ENCODE data around the gene ABCA3.

ABCA3 gene

GRCh38 chr16:2308089-2308962 lies 32.2 kb downstream of the ABCA3 start:
- no peak for DNase-seq

GRCh38 chr16:2299915-2300192 lies 40.7 kb downstream of the ABCA3 start:
- no peak for DNase-seq

DNA sequence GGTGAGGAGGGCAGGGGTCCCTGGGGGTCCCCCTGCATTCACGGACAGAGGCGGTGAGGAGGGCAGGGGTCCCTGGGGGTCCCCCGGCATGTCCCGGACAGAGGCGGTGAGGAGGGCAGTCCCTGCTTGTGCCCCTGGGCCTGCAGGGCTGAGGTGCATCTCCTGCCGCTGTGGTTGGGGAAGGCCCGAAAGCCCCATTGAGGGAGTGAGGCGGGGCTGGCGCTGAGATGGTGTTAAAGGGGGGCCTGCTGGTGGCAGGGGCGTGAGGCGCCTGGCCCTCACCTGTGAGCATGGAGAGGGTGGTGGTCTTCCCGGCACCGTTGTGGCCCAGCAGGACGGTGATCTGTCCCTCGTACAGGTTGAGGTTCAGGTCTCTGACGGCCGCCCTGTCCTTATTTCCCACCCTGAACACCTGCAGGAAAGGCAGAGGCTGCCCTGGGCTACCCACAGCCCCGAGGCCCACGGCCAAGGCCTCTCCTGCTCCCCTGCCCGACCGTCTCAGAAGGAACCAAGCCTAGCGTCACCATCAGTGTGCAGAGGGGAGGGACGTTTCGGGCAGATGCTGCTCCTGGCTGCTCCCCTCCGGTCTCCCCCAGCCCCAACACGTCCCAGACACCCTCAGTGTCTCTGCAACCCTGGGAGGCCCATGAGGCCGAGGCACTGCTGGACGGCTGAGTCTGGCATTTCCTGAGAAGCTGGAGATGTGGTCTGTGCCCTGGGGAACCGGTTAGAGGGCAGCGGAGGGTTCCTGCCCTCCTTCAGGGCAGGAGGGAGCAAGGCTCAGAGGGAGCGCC lies 41.2 kb downstream of the ABCA3 start:
- no peak for DNase-seq

DNA sequence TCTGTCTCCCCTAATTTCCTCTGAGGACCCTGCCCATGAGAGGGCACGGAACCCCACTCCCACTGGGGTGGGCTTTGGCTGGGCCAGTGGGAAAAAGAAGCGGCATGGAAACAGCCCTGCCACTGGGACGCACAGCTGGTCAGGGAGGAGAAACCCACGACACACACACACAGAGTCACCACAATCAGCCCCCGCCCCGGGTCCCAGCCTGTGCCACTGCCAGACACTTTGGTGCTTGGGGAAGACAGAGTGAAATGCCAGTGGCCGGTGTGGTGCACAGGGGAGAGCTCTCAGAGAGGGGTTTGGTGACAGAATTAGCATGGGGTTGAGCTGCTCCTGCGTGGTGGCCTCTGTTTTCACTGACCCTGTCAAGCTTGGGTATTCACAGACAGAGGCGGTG lies 41.9 kb downstream of the ABCA3 start:
- no peak for DNase-seq

DNA sequence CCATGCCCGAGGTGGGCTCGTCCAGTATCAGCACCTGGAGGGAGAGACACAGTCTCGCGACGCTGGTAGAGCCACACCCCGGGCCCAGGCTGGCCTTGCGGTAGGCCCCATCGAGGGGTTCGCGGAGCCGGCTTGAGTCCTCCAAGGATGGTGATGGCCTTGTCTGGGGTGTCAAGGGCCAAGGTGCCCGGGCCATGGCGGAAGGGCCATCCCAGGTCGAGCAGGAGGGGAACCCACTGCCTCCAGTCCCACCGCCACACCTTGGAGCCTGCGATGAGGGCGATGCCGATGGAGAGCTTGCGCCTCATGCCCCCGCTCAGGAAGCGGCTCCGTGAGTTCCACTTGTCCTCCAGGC lies 43.0 kb downstream of the ABCA3 start:
- no peak for DNase-seq

GRCh38 chr16:2296661-2297505 lies 43.6 kb downstream of the ABCA3 start:
- DNase-seq, result no peak

DNA sequence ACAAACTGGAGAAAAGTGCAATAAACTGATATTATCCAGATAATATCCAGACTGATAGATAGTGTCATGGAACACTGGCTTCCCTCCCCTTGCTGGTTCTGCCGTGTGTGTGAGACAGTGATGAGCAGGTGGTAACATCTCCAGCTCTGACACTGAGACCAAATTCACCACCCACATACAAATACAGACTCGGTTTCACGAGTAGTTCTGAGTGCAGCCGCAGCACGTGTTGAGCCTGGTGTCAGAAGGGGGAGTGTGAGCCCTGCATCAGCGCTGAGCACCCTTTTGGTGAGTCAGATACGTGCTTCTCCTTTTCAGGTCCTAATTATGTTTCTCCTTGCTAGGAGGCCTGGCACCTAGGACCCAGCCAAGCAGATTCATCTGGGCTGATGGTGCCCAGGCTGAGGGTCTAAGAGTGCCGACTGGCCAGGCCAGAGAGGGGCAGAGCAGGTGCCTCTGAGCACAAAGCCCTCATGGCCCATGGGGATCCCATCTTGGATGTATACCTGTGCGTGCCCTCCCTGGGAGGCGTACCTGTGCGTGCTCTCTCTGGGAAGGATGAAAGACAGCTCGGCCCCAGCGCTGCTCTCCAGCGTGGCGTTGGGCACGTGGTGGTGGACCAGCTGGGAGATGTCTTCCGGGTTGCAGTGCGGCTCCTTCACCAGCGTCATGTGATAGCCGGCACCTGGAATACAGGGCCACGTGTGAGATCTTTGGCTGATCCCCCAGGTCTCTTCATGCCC lies 45.3 kb downstream of the ABCA3 start:
- DNase-seq, result no peak

- no peak for DNase-seq
Observed at GRCh38 chr16:2292221-2292620, 48.3 kb downstream of the ABCA3 start.

- no peak for DNase-seq
Observed at GRCh38 chr16:2289282-2289681, 51.2 kb downstream of the ABCA3 start.

DNA sequence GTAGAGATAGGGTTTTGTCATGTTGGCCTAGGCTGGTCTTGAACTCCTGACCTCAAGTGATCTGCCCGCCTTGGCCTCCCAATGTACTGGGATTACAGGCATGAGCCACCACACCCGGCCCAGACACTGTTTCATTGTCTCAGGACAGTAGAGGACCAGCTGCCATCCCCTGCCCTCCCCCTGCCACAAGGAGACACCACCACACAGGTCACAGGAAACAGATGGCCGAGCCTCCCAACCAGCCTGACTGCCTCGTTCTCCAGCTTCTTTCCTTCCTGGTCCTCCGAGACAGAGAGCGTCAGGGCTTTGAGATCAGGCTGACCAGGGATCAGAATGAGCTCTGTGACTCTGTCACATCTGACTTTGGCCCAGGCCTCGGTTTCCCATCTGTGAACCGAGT lies 51.8 kb downstream of the ABCA3 start:
- DNase-seq, result no peak

- no peak for DNase-seq
Observed at GRCh38 chr16:2287916-2288547, 52.5 kb downstream of the ABCA3 start.

GRCh38 chr16:2286550-2286949 lies 54.0 kb downstream of the ABCA3 start:
- DNase-seq, result no peak

DNA sequence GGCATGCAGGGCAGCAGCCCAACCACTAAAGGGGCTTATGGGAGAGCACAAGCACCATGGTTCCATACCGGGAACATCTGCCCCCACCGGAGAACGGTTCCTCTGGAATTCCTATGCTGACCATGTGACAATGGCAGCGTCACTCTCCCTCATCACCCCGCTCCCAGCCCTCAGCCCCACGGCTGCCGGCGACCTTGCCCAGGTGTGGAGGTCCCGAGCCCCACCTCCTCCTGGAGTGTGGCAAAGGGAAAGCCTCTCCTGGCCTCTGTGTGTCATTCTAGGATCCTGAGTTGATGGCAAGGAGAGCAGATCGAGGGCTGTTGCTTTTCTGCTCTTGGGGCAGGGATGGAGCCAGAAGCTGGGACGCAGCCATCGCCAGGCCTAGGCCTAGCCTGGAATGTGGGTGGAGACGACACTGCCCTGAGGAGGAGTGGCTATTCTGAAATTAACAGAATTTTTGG lies 54.8 kb downstream of the ABCA3 start:
- DNase-seq, result no peak

DNA sequence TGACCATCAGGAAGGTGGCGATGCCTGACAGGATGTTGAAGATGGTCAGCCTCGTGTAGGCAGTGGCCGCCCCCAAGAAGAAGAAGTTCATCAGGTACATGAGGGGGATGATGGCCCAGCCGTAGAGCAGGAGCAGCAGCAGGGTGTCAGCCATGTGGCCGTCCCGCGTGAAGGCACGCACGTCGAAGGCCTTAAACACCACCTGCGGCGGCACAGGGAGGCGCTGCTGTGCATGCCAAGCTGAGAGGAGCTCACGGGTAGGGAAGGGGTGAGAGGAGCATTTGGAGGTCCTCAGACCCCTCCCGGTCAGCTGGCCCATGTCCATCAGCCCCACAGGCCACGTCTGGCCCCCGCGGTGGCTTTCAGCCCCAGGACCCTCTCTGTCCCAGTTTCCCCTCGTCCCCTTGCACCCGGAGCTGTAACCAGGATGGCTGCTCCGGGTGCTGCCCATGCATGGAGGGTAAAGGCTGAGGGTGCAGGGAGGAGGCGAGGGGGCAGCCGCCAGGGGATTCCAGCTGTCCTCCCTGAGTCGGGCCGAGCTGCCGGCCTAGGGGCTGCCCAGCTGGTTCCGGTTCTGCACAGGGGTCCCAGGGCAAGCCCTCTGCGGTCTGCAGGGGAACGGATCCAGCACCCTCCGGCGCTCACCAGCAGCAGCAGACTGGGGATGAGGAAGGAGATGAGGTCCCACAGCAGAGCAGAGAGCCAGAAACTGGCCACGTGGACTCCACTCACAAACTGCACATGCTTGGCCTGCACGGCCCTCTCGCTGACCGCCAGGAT lies 55.5 kb downstream of the ABCA3 start:
- no peak for DNase-seq

DNA sequence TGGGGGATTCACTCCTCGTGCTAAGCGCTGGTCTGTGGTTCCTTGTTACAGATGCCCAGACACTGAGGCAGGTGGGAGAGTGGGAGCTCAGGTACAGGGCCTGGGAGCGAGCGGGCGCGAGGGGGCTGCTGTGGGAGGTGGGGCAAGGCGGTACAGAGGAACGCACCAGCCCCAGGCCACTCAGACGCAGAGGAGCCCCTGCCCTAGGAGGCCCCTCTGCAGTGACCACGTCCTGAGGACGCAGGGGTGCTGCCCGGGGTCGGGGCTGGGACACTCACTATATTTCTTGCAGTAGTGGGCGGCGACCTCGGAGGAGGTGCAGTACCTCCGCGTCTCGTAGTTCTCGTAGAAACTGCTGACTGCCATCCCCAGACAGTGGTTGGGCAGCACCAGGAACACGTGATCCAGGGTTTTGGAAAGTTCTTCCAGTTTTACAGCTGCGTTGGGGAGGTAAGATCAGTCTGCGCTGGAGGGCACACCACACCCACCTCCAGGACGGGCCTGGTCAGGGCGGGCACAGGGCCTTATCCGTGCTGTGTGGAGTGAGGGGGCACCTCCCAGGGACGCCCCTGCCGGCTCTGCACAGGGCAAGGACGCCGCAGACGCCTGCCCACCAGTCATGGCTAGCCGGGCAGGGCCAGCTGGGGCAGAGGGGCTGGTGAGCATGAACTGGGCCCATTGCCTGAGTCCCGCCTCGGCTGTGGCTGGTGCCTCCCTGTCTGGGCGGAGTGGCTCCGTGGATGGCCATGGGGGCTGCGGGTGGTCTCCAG lies 56.3 kb downstream of the ABCA3 start:
- DNase-seq, result no peak

- DNase-seq, result no peak
Observed at GRCh38 chr16:2282866-2283555, 57.5 kb downstream of the ABCA3 start.

DNA sequence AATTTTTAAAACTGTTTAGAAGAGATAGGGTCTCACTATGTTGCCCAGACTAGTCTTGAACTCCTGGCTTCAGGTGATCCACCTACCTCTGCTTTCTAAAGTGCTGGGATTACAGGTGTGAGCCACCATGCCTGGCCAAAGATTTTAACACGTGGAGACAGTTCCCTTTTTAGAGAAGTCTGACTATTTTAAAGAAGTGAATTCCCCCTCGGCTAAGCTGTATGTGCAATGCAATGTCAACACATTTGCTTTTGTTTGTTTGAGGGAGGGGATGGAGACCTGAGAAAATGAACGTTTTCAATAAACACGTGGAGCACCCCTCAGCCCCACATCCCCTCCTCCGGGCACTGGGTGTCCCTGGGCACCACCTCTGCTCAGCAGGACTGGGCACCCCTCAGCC lies 58.3 kb downstream of the ABCA3 start:
- no peak for DNase-seq

DNA sequence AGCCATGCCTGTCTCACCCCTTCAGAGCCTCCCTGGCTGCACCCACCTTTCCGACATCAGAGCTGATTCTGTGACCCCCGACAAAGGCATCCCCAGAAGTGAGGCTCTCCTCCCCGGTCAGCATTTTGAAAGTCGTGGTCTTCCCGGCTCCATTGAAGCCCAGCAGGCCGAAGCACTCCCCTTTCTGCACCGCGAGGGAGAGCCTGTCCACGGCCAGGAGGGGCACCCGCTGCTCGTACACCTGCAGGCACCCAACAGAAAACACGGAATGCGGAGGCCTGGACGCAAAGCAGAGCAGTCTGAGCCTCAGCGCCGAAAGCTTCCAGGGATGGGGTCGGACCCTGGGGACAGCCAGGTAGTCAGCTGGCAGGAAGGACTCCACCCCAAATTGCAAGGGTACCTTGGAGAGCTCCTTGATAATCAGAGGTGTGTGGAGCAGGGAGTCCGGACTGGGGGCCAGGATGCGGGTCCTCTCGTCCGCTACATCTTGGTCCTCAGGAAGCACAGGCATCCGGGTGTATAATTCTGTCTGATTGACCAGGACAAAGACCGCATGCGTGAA lies 59.5 kb downstream of the ABCA3 start:
- DNase-seq, result no peak

- no peak for DNase-seq
Observed at GRCh38 chr16:2280461-2280860, 60.1 kb downstream of the ABCA3 start.

Data from NCI-H510A treated with DMSO at 0.1 percent for 48 hours (cell line).